Measurements from ENCODE around the gene TAF8.
"Not testable (repeated sequence)": the region's sequence is repeated elsewhere in the genome, so short reads cannot be mapped to it uniquely, and the experiment has no call there.

The TAF8 gene

GRCh38 chr6:42029062-42029685 is 21.1 kb upstream of the TAF8 start:
- no peak for DNase-seq

GRCh38 chr6:42029881-42030280 is 20.4 kb upstream of the TAF8 start:
- DNase-seq: no peak

- DNase-seq: peak; percentile 50
Measured at GRCh38 chr6:42030585-42031506, 19.5 kb upstream of the TAF8 start.

GRCh38 chr6:42032366-42032765 is 18.0 kb upstream of the TAF8 start:
- DNase-seq: no peak

- not testable (repeated sequence) for DNase-seq
Measured at GRCh38 chr6:42037669-42038068, 12.7 kb upstream of the TAF8 start.

GRCh38 chr6:42038163-42038562 is 12.2 kb upstream of the TAF8 start:
- DNase-seq: no peak

- DNase-seq: no peak
Measured at GRCh38 chr6:42038811-42039408, 11.4 kb upstream of the TAF8 start.

- DNase-seq: no peak
Measured at GRCh38 chr6:42040856-42041480, 9.4 kb upstream of the TAF8 start.

- DNase-seq: no peak
Measured at GRCh38 chr6:42041481-42042053, 8.8 kb upstream of the TAF8 start.

- DNase-seq: no peak
Measured at GRCh38 chr6:42042108-42042507, 8.2 kb upstream of the TAF8 start.

- DNase-seq: peak; percentile 93
Measured at GRCh38 chr6:42043787-42044475, 6.4 kb upstream of the TAF8 start.

GRCh38 chr6:42045538-42046460 is 4.5 kb upstream of the TAF8 start:
- DNase-seq: peak; percentile 78

- no peak for DNase-seq
Measured at GRCh38 chr6:42046464-42047212, 3.7 kb upstream of the TAF8 start.

- no peak for DNase-seq
Measured at GRCh38 chr6:42047213-42047590, 3.1 kb upstream of the TAF8 start.

- peak; percentile 24 for DNase-seq
Measured at GRCh38 chr6:42047790-42048405, 2.4 kb upstream of the TAF8 start.

- peak; percentile 24 for DNase-seq
Measured at GRCh38 chr6:42049116-42049809, 1.1 kb upstream of the TAF8 start.

GRCh38 chr6:42049948-42050296 is 402 bp upstream of the TAF8 start:
- peak; percentile 54 for DNase-seq

- DNase-seq: no peak
Measured at GRCh38 chr6:42051268-42051653, 937 bp downstream of the TAF8 start.

- no peak for DNase-seq
Measured at GRCh38 chr6:42053601-42054000, 3.3 kb downstream of the TAF8 start.

GRCh38 chr6:42059743-42060142 is 9.4 kb downstream of the TAF8 start:
- no peak for DNase-seq
